ENCODE measurements around the gene GRIN2B.

The GRIN2B gene

GRCh38 chr12:13945236-13945635 is 36.2 kb downstream of the GRIN2B start:
- no peaks in the 10 kb centered on the region for H3K27me3 ChIP-seq (ENCODE audit: insufficient read depth, poor library complexity, severe bottlenecking)
- no peaks in the 10 kb centered on the region for H3K36me3 ChIP-seq (ENCODE audit: low read depth)
- ATAC-seq (ENCODE audit: low read depth) (no peak), DNase-seq (ENCODE audit: low spot score) (no peak)
- H3K9me3 ChIP-seq (ENCODE audit: severe bottlenecking): no peaks in the 10 kb centered on the region
- TF ChIP-seq CTCF (IDR thresholded peaks at IDR 0.05; ENCODE audit: poor library complexity, severe bottlenecking): no peak
- H3K4me3 ChIP-seq (ENCODE audit: severe bottlenecking): no peak overlapping the region
- H3K4me1 ChIP-seq (ENCODE audit: insufficient read depth, poor library complexity, severe bottlenecking): no peaks in the 10 kb centered on the region
- no peak overlapping the region for H3K27ac ChIP-seq (ENCODE audit: poor library complexity, severe bottlenecking)

GRCh38 chr12:13942826-13943225 is 38.6 kb downstream of the GRIN2B start:
- no peak for DNase-seq (ENCODE audit: low spot score)
- no peaks in the 10 kb centered on the region for H3K36me3 ChIP-seq (ENCODE audit: low read depth)
- H3K9me3 ChIP-seq (ENCODE audit: severe bottlenecking): no peaks in the 10 kb centered on the region
- TF ChIP-seq CTCF (IDR thresholded peaks at IDR 0.05; ENCODE audit: poor library complexity, severe bottlenecking): no peak
- H3K27me3 ChIP-seq (ENCODE audit: insufficient read depth, poor library complexity, severe bottlenecking): no peaks in the 10 kb centered on the region
- no peak overlapping the region for H3K27ac ChIP-seq (ENCODE audit: poor library complexity, severe bottlenecking)
- no peak overlapping the region for H3K4me3 ChIP-seq (ENCODE audit: severe bottlenecking)
- ATAC-seq (ENCODE audit: low read depth): no peak
- H3K4me1 ChIP-seq (ENCODE audit: insufficient read depth, poor library complexity, severe bottlenecking): no peaks in the 10 kb centered on the region

- no peaks in the 10 kb centered on the region for H3K9me3 ChIP-seq (ENCODE audit: severe bottlenecking)
- no peaks in the 10 kb centered on the region for H3K4me1 ChIP-seq (ENCODE audit: insufficient read depth, poor library complexity, severe bottlenecking)
- no peak overlapping the region for H3K4me3 ChIP-seq (ENCODE audit: severe bottlenecking)
- no peaks in the 10 kb centered on the region for H3K27me3 ChIP-seq (ENCODE audit: insufficient read depth, poor library complexity, severe bottlenecking)
- peak; percentile 67 for ATAC-seq (ENCODE audit: low read depth)
- DNase-seq (ENCODE audit: low spot score): no peak
- H3K36me3 ChIP-seq (ENCODE audit: low read depth): no peaks in the 10 kb centered on the region
- TF ChIP-seq CTCF (IDR thresholded peaks at IDR 0.05; ENCODE audit: poor library complexity, severe bottlenecking): no peak
- no peak overlapping the region for H3K27ac ChIP-seq (ENCODE audit: poor library complexity, severe bottlenecking)
These were observed 39.8 kb downstream of the GRIN2B start for GRCh38 chr12:13941258-13942249.

- no peak for ATAC-seq (ENCODE audit: low read depth)
- no peaks in the 10 kb centered on the region for H3K4me1 ChIP-seq (ENCODE audit: insufficient read depth, poor library complexity, severe bottlenecking)
- no peak overlapping the region for H3K27ac ChIP-seq (ENCODE audit: poor library complexity, severe bottlenecking)
- TF ChIP-seq CTCF (IDR thresholded peaks at IDR 0.05; ENCODE audit: poor library complexity, severe bottlenecking): no peak
- H3K27me3 ChIP-seq (ENCODE audit: insufficient read depth, poor library complexity, severe bottlenecking): no peaks in the 10 kb centered on the region
- H3K36me3 ChIP-seq (ENCODE audit: low read depth): no peaks in the 10 kb centered on the region
- DNase-seq (ENCODE audit: low spot score): no peak
- no peak overlapping the region for H3K4me3 ChIP-seq (ENCODE audit: severe bottlenecking)
- H3K9me3 ChIP-seq (ENCODE audit: severe bottlenecking): no peaks in the 10 kb centered on the region
These were observed 41.0 kb downstream of the GRIN2B start for GRCh38 chr12:13940335-13940865.

- DNase-seq (ENCODE audit: low spot score) (no peak), ATAC-seq (ENCODE audit: low read depth) (no peak)
- Histone ChIP-seq H3K27me3 (ENCODE audit: insufficient read depth, poor library complexity, severe bottlenecking) (no peaks in the 10 kb centered on the region), H3K4me3 (ENCODE audit: severe bottlenecking) (no peak overlapping the region), H3K27ac (ENCODE audit: poor library complexity, severe bottlenecking) (no peak overlapping the region), H3K36me3 (ENCODE audit: low read depth) (no peaks in the 10 kb centered on the region), H3K9me3 (ENCODE audit: severe bottlenecking) (no peaks in the 10 kb centered on the region), H3K4me1 (ENCODE audit: insufficient read depth, poor library complexity, severe bottlenecking) (no peaks in the 10 kb centered on the region)
- TF ChIP-seq CTCF (IDR thresholded peaks at IDR 0.05; ENCODE audit: poor library complexity, severe bottlenecking): no peak
These were observed 43.7 kb downstream of the GRIN2B start for GRCh38 chr12:13937735-13938134.
